ENCODE data around the gene FKBP6.
"Not testable (repeated sequence)": the region's sequence is repeated elsewhere in the genome, so short reads cannot be mapped to it uniquely, and the experiment has no call there.

The FKBP6 gene

GRCh38 chr7:73320009-73320408, 8.0 kb upstream of the FKBP6 start:
- FAIRE-seq = not testable (repeated sequence)

DNA sequence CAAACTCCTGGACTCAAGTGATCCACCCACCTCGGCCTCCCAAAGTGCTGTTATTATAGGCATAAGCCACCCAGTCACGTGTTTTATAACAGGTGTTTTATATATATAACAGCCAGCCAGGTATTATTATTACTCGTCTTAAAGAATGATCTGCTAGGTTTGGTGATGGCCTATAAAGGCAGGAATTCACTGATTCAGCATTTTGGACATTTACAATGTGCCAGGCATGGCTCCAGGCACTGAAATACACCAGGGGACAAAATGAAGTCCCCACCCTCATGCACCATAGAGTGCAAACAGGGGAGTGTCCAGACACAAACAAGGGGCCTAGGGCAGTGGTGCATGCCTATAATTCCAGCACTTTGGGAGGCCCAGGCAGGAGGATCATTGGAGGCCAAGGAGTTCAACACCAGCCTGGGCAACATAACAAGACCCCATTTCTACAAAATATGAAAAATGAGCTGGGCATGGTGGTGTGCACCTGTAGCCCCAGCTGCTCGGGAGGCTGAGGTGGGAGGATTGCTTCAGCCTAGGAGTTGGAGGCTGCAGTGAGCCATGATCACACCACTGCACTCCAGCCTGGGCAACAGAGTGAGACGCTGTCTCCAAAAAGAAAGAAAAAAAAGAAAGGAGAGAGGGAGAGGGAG, 4.4 kb upstream of the FKBP6 start:
- not testable (repeated sequence) for DNase-seq (ENCODE audit: extremely low spot score, insufficient read length, low read depth); FAIRE-seq

More at GRCh38 chr7:73320009-73320408, 8.0 kb upstream of the FKBP6 start:
- not testable (repeated sequence) for DNase-seq (ENCODE audit: extremely low spot score, insufficient read length, low read depth)

DNA sequence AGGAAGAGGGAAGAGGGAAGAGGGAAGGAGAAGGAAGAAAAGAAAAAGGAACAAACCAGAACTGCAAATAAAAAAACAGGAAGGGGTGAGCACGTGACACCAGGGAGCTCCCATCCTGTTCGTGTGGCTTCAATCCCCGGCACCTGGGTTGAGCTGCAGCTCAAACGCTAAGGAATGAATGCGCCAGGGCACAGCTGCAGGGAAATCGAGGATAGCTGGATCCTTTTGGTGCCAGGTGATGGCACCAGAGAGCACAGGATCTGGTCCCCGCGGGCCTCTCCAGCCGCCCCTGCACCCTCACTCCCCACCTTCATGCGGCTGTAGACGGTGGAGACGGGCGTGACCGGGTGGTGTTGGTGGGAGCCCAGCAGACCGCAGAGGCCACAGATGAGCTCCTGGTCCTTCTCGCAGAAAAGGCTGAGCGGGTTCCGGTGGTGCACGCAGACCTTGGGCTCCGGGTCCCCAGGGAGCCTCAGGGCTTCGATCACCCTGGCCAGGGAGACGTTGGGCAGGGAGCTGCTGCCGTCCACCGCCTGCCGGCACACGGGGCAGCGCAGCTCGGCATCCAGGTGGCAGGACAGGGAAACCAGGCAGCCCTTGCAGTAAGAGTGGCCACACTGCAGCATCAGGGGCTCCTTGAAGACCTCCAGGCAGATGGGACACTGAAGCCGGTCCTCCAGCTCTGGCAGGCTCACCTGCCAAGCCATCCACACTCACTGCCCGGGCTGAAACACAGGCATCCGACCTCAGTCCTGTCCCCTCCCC, 3.7 kb upstream of the FKBP6 start:
- DNase-seq (ENCODE audit: extremely low spot score, insufficient read length, low read depth) = peak; percentile 68
- FAIRE-seq = not testable (repeated sequence)

DNA sequence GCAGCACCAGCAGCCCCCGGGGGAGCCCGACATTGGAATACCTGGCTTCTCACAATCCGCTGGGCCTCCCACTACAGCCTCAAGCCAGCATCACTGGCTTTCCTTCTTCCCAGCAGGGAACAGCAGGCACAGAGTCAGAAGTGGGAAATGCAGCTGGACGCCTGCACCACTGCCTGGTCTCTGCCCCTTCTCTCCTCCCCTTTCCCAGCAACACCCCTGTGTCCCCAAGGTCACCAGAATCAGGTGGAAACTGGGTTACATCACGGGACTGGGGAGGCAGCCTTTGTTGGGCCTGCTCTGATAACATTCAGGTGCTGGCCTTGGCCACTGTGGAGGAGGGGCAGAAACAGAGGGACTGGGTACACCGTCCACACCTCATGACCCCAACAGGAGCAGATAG, 2.5 kb upstream of the FKBP6 start:
- DNase-seq (ENCODE audit: extremely low spot score, insufficient read length, low read depth); FAIRE-seq: not testable (repeated sequence)

DNA sequence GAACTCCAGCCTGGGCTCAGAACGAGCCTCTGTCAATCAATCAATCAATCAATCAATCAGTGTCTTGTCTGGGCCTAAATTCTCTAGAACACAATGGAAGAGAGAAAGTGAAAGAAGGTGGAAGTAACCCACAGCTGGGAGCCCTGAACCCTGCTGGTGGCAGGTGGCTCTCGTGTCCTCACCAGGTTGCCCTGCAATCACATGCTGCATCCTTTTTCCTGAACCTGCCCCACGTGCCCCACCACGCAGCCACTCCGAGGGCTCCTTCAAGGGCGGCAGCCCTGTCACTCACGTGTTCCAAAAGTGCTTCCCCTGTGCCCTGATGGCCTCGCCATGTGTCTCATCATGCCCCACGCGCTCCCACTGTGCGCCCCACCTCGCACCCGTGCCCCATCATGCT, 512 bp upstream of the FKBP6 start:
- DNase-seq (ENCODE audit: extremely low spot score, insufficient read length, low read depth); FAIRE-seq: not testable (repeated sequence)

GRCh38 chr7:73328696-73329095, 735 bp downstream of the FKBP6 start:
- no peak for DNase-seq (ENCODE audit: extremely low spot score, insufficient read length, low read depth)
- FAIRE-seq = no peak

DNA sequence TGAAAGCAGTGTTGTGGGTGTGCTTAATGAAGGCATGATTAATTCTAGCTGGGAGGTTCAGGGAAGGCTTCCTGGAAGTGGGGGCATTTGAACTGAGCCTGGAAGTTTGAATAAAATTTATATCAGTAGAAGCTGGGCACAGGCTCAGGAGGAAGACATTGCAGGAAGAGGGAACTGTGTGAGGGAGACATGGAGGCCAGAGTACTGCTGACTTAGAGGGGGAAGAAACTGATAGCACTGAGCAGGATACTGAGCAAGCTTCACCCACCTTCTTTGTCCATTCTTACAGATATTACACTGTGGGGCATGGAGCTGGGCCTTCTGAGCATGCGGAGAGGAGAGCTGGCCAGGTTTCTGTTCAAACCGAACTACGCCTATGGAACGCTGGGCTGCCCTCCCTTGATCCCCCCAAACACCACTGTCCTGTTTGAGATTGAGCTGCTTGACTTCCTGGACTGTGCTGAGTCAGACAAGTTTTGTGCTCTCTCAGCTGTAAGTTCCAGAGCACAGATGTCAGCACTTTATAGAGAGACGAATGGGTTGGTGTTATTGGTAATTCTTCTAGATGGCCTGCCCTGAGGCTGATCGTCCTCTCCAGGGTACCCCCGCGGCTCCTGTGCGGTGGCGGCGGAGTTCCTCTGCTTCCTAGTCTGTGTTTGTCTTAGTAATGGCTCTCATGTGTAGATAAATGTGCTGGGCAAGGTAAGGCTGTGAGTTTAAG, 2.1 kb downstream of the FKBP6 start:
- FAIRE-seq (no peak), DNase-seq (ENCODE audit: extremely low spot score, insufficient read length, low read depth) (no peak)

DNA sequence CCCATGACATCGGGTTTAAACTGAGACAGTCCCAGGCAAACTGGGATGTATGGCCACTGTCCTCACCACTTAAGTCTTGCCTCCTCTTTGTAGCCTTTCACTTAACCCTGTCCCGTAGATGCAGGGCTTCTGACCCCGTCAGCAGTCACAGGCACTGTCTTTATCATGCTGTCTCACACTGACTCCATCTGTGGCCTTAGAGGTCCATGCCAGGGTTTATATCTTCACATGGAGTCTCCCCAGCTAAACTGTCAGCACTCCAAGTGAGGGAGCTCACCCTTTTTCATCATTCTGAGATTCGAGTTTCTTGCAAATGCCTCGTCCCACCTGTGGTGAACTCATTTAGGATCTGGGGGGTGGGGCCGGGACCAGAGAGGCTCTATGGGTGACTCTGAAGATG, 2.8 kb downstream of the FKBP6 start:
- no peak for DNase-seq (ENCODE audit: extremely low spot score, insufficient read length, low read depth)

GRCh38 chr7:73332447-73332846, 4.5 kb downstream of the FKBP6 start:
- FAIRE-seq (no peak), DNase-seq (ENCODE audit: extremely low spot score, insufficient read length, low read depth) (no peak)

More for the DNA sequence above, 2.8 kb downstream of the FKBP6 start:
- no peak for FAIRE-seq

- DNase-seq (ENCODE audit: extremely low spot score, insufficient read length, low read depth) (no peak), FAIRE-seq (no peak)
Observed at GRCh38 chr7:73338321-73338720, 10.4 kb downstream of the FKBP6 start.

DNA sequence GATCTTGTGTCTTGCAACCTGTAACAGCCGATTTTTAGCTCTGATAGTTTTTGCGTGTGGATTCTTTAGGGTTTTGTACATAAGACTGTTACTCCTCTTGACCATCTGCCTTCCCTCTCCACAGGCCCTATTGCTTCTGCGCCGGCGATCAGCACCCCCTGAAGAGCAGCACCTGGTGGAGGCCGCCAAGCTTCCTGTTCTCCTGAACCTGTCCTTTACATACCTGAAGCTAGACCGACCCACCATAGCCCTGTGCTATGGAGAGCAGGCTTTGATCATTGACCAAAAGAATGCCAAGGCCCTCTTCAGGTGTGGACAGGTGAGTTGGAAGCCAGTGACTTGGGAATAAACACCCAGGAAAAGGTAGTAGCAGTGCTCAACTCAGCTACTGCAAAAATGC, 12.6 kb downstream of the FKBP6 start:
- DNase-seq (ENCODE audit: extremely low spot score, insufficient read length, low read depth) (no peak), FAIRE-seq (no peak)

DNA sequence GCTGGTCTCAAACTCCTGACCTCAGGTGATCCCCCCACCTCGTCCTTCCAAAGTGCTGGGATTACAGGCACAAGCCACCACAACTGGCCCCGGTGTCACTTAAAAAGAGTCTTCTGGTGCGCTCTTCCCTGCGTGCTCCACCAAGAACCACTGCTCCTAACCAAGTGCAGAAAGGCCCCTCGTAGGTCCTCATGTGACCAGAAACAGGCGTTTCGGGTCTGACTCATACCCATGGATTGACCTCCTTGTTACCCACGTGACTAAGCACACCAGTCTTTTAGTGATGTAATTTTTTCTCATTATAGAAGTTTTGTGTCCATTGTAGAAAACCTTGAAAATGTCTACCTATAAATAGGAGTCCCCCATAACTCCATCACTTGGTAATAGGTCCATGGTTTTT, 13.9 kb downstream of the FKBP6 start:
- no peak for DNase-seq (ENCODE audit: extremely low spot score, insufficient read length, low read depth)
- FAIRE-seq = no peak

- FAIRE-seq (no peak), DNase-seq (ENCODE audit: extremely low spot score, insufficient read length, low read depth) (no peak)
Observed at GRCh38 chr7:73342645-73343044, 14.7 kb downstream of the FKBP6 start.

- no peak for DNase-seq (ENCODE audit: extremely low spot score, insufficient read length, low read depth)
- FAIRE-seq = no peak
Observed at GRCh38 chr7:73343671-73344380, 15.9 kb downstream of the FKBP6 start.

GRCh38 chr7:73345538-73345937, 17.6 kb downstream of the FKBP6 start:
- DNase-seq (ENCODE audit: extremely low spot score, insufficient read length, low read depth) = no peak

GRCh38 chr7:73345951-73346350, 18.0 kb downstream of the FKBP6 start:
- no peak for DNase-seq (ENCODE audit: extremely low spot score, insufficient read length, low read depth)
- no peak for FAIRE-seq

More at GRCh38 chr7:73345538-73345937, 17.6 kb downstream of the FKBP6 start:
- no peak for FAIRE-seq

DNA sequence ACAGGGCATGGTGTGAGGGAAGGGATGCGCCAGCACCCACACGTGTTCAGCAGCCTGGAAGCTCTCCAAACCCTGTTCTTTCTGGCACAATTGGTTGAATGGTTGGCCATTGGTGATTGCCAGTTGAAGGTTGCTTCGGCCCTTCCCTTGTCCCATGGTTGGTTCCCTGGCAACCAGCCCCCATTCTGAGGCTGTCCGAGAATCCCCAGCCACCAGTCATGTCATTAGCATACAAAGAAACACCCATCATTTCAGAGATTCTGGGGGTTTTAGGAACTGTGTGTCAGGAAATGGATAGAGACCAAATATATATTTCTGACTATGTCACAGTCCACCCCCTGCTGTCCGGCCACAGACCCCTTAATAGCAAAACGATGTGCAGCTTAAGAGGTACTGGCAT, 21.8 kb downstream of the FKBP6 start:
- DNase-seq (ENCODE audit: extremely low spot score, insufficient read length, low read depth) = no peak
- no peak for FAIRE-seq

DNA sequence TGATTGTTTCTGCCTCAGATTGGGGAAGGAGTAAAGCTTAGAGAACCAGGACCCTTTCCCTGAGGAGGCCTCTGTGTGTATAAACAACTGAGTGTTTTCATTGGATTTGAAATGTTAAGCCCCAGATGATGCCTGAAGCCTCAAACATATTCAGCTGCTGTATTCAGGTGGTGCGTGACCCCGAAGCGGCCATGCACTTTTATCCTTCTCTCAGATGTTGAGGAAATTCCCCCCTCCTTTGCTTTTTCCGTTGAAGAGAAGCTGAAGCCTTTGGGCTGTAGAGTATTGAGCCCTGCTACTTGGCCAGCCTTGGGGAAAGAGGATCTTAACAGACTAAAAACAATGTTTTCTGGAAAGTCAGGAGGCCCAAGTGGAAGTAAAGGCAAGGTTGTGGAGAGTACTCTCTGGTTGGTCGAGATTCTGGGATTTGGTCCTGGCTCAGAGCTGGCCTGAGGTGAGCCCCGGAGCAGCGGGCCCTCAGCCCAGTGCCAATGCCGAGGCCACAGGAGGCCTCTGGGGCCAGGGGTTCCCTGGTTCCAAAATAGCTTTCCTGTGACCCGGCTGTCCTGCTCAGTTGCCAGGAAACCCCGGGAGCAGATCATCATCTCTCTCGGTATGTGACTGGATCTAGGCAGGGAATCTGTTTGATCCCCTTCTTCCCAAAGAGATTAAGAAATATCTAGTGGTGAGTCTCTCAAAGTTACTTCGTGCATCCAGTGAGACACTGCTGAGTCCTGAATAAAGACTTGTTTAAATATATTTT, 22.5 kb downstream of the FKBP6 start:
- no peak for FAIRE-seq

GRCh38 chr7:73351447-73352167, 23.6 kb downstream of the FKBP6 start:
- FAIRE-seq (no peak), DNase-seq (ENCODE audit: extremely low spot score, insufficient read length, low read depth) (no peak)

More for the DNA sequence above, 22.5 kb downstream of the FKBP6 start:
- no peak for DNase-seq (ENCODE audit: extremely low spot score, insufficient read length, low read depth)
